Caco-2 (cell line): Measurements from ENCODE around the gene RPL35. TPM values are rescaled to one million over a fixed set of nuclear protein-coding genes. Genes with fewer than 3 reads are reported as not detected.
A peak's percentile ranks its signal among the peaks of the same experiment; 100 is the strongest.

Experiments
- BruUV-seq: library from RNA; stranded (reverse); fragments of 400-500 nt; replicated peaks from 2 replicates; lab custom pipeline; 2021; lab: Mats Ljungman, UMichigan
- CTCF ChIA-PET: fragments of 300-600 bp; sonication (Branson Sonifier 250); formaldehyde crosslinking; loops from one replicate; lab custom pipeline; 2022; ENCODE audit warnings: antibody characterized with exemption; lab: Charles Lee
- POLR2A ChIA-PET: fragments of 300-600 bp; sonication (Branson Sonifier 250); formaldehyde crosslinking; loops from one replicate; lab custom pipeline; 2022; ENCODE audit warnings: antibody characterized with exemption; lab: Charles Lee
- DNase-seq, 2 experiments: peaks; one replicate each; pipeline versions ENCODE4 v3.0.0 to v3.0.0-alpha.2; 2020 to 2022
- H3K27me3 ChIP-seq: replicated peaks from 2 replicates; pipeline ENCODE4 v1.6.0; 2011; ENCODE audit warnings: low read length; ENCODE audit not compliant: control insufficient read depth, insufficient read depth
- H3K36me3 ChIP-seq: 2 replicates; pipeline ENCODE4 v1.5.1; 2011; ENCODE audit warnings: low read length; ENCODE audit not compliant: control insufficient read depth, insufficient read depth
- H3K4me1 ChIP-seq: fragments of 250-450 bp; sonication (Bioruptor Pico); 2 replicates; pipeline ENCODE4 v1.5.1; 2020; ENCODE audit warnings: mild to moderate bottlenecking
- H3K4me3 ChIP-seq: 2 replicates; pipeline ENCODE4 v1.5.1; 2011; ENCODE audit warnings: low read depth, mild to moderate bottlenecking, control low read depth, low read length
- H3K9me3 ChIP-seq: fragments of 250-450 bp; sonication (Bioruptor Pico); 2 replicates; pipeline ENCODE4 v1.5.1; 2020; ENCODE audit warnings: mild to moderate bottlenecking, moderate library complexity
- H3K27ac Mint-ChIP-seq: one replicate; pipeline ENCODE4 v1.8.0; 2022; ENCODE audit warnings: mixed read lengths; ENCODE audit not compliant: unreplicated experiment
- H3K27me3 Mint-ChIP-seq: one replicate; pipeline ENCODE4 v1.8.0; 2022; ENCODE audit warnings: mixed read lengths; ENCODE audit not compliant: insufficient read depth, unreplicated experiment
- H3K36me3 Mint-ChIP-seq: one replicate; pipeline ENCODE4 v1.8.0; 2022; ENCODE audit warnings: mild to moderate bottlenecking, mixed read lengths; ENCODE audit not compliant: insufficient read depth, unreplicated experiment
- H3K4me1 Mint-ChIP-seq: one replicate; pipeline ENCODE4 v1.8.0; 2022; ENCODE audit warnings: low read depth, mixed read lengths; ENCODE audit not compliant: unreplicated experiment
- H3K4me3 Mint-ChIP-seq: one replicate; pipeline ENCODE4 v1.8.0; 2022; ENCODE audit warnings: mild to moderate bottlenecking, moderate library complexity, mixed read lengths; ENCODE audit not compliant: unreplicated experiment
- H3K9me3 Mint-ChIP-seq: one replicate; pipeline ENCODE4 v1.8.0; 2022; ENCODE audit warnings: mixed read lengths; ENCODE audit not compliant: unreplicated experiment
- CTCF ChIP-seq, 2 experiments: fragments of 200-600 bp in 1 of 2; IDR thresholded peaks; 1 replicate in 1 of 2; 2 replicates in 1 of 2; pipeline versions ENCODE4 v1.5.1 to v1.8.0; 2011 to 2022; ENCODE audit warnings: antibody characterized with exemption in 1 of 2, control low read depth in 1 of 2, inconsistent platforms in 1 of 2, low read depth in 1 of 2, low read length in 1 of 2, mild to moderate bottlenecking in 1 of 2, moderate library complexity in 1 of 2; ENCODE audit not compliant: insufficient read depth in 1 of 2, severe bottlenecking in 1 of 2, unreplicated experiment in 1 of 2
- intact Hi-C: fragments of 100-400 bp; cut with micrococcal nuclease; formaldehyde crosslinking; loops from one replicate; pipeline ENCODE4 v1.10.0; 2022; ENCODE audit not compliant: unreplicated experiment
- total RNA-seq: library from RNA; stranded (reverse); gene quantifications from 2 replicates; pipeline ENCODE4 v1.2.3, GENCODE V29; 2022

The RPL35 gene
- total RNA-seq, 1 experiment from 2014 or later: 1,528 TPM

DNA sequence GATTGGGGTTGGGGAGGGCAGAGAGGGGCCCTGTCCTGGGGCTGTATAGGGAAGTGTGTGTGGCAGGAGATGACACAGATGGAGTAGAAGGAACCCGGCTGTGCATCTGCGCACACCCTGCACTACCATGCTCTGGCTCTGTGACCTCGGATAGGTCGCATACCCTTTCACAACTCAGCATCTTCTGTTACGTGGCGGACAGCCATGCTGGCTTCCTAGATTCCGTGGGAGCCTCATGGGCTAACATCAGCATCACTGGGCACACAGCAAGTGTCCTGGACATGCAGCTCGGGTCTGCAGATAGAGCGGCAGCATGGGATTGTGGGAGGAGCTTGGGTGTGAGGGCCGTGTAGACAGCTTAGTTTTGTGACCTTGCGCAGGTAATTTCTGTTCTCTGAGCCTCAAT, 9.4 kb upstream of the RPL35 start:
- TF ChIP-seq CTCF (IDR thresholded peaks at IDR 0.05; ENCODE audit: insufficient read depth in 1 of 2, low read depth in 1 of 2, low read length in 1 of 2, severe bottlenecking in 1 of 2, unreplicated experiment in 1 of 2): no peak
- no peaks in the 10 kb centered on the region for H3K9me3 ChIP-seq
- peaks cover 67% of the 10 kb centered on the region for H3K36me3 Mint-ChIP-seq
- DNase-seq: no peak
- POLR2A ChIA-PET: interaction anchor here (0.5 kb wide), 1 partner anchor 30 kb away, joined by 3 read pairs; no protein-coding TSS in a partner anchor
- no peaks in the 10 kb centered on the region for H3K27me3 ChIP-seq
- CTCF ChIA-PET: no interaction called here
- no peaks in the 10 kb centered on the region for H3K27me3 Mint-ChIP-seq
- peaks cover 10% of the 10 kb centered on the region for H3K4me1 ChIP-seq
- peaks cover 28% of the 10 kb centered on the region for H3K4me1 Mint-ChIP-seq
- peak overlapping the region; percentile 75 for H3K4me3 Mint-ChIP-seq
- BruUV-seq: no TSS peak
- no peaks in the 10 kb centered on the region for H3K9me3 Mint-ChIP-seq
- H3K36me3 ChIP-seq: peaks cover 7% of the 10 kb centered on the region
- no peak overlapping the region for H3K4me3 ChIP-seq
- intact Hi-C loops: no loop called here
- peak overlapping the region; percentile 77 for H3K27ac Mint-ChIP-seq

- Histone ChIP-seq H3K36me3 (peaks cover 7% of the 10 kb centered on the region), H3K27me3 (no peaks in the 10 kb centered on the region), H3K9me3 (no peaks in the 10 kb centered on the region), H3K4me1 (peaks cover 10% of the 10 kb centered on the region), H3K4me3 (peak overlapping the region; percentile 99)
- Mint-ChIP-seq H3K4me3 (peak overlapping the region; percentile 75), H3K27me3 (no peaks in the 10 kb centered on the region), H3K27ac (peak overlapping the region; percentile 77), H3K36me3 (peaks cover 63% of the 10 kb centered on the region), H3K4me1 (peaks cover 28% of the 10 kb centered on the region), H3K9me3 (no peaks in the 10 kb centered on the region)
- BruUV-seq: no TSS peak
- intact Hi-C loops: no loop called here
- DNase-seq: no peak
- ChIA-PET CTCF (no interaction called here), POLR2A (no interaction called here)
- TF ChIP-seq CTCF (IDR thresholded peaks at IDR 0.05; ENCODE audit: insufficient read depth in 1 of 2, low read depth in 1 of 2, low read length in 1 of 2, severe bottlenecking in 1 of 2, unreplicated experiment in 1 of 2): no peak
These were observed 9.0 kb upstream of the RPL35 start for GRCh38 chr9:124870723-124871122.

- peaks cover 10% of the 10 kb centered on the region for H3K4me1 ChIP-seq
- peaks cover 61% of the 10 kb centered on the region for H3K36me3 Mint-ChIP-seq
- peak overlapping the region; percentile 77 for H3K27ac Mint-ChIP-seq
- BruUV-seq: TSS peak; percentile 62
- H3K4me1 Mint-ChIP-seq: peaks cover 28% of the 10 kb centered on the region
- DNase-seq: no peak
- no peaks in the 10 kb centered on the region for H3K9me3 ChIP-seq
- no peaks in the 10 kb centered on the region for H3K27me3 Mint-ChIP-seq
- peak overlapping the region; percentile 75 for H3K4me3 Mint-ChIP-seq
- ChIA-PET POLR2A (interaction anchor here (1.2 kb wide), 1 partner anchor 9 kb away, joined by 4 read pairs; no protein-coding TSS in a partner anchor), CTCF (interaction anchor here (0.6 kb wide), 1 partner anchor 273 kb away, joined by 3 read pairs; the partner anchor contains the start of gene SCAI)
- no peaks in the 10 kb centered on the region for H3K27me3 ChIP-seq
- H3K4me3 ChIP-seq: peak overlapping the region; percentile 99
- intact Hi-C loops: loop anchor here (2.0 to 10.0 kb wide), 2 partner anchors 71 to 375 kb away; partner anchors contain the start of genes GOLGA1 and HSPA5
- TF ChIP-seq CTCF (IDR thresholded peaks at IDR 0.05; ENCODE audit: insufficient read depth in 1 of 2, low read depth in 1 of 2, low read length in 1 of 2, severe bottlenecking in 1 of 2, unreplicated experiment in 1 of 2): no peak
- H3K36me3 ChIP-seq: peaks cover 4% of the 10 kb centered on the region
- H3K9me3 Mint-ChIP-seq: no peaks in the 10 kb centered on the region
These were observed 8.3 kb upstream of the RPL35 start for GRCh38 chr9:124869986-124870560.
